GM12891 (cell line): ENCODE data around the gene ADGRB3.
A peak's percentile ranks its signal among the peaks of the same experiment; 100 is the strongest.
"Not testable (repeated sequence)": the region's sequence is repeated elsewhere in the genome, so short reads cannot be mapped to it uniquely, and the experiment has no call there.

Experiments used
- DNase-seq: peaks from one replicate; pipeline ENCODE4 v3.0.0; 2011; ENCODE audit warnings: low spot score; ENCODE audit not compliant: insufficient read length
- FAIRE-seq: peaks from 2 replicates; lab custom pipeline; 2011; peaks lifted over from hg19 to GRCh38; lab: Jason Lieb, UNC
- PAX5 ChIP-seq: IDR thresholded peaks from 2 replicates; pipeline ENCODE4 v1.6.1; 2011; ENCODE audit warnings: low read length, moderate library complexity, mild to moderate bottlenecking; ENCODE audit not compliant: insufficient read depth, severe bottlenecking
- POLR2A ChIP-seq: IDR thresholded peaks from 2 replicates; pipeline ENCODE4 v1.6.1; 2011; ENCODE audit warnings: low read depth, low read length, control low read depth
- POLR2AphosphoS5 ChIP-seq: IDR thresholded peaks from 2 replicates; pipeline ENCODE4 v1.6.1; 2011; ENCODE audit warnings: low read depth, low read length, control low read depth
- POU2F2 ChIP-seq: IDR thresholded peaks from 2 replicates; pipeline ENCODE4 v1.6.1; 2011; ENCODE audit warnings: low read depth, mild to moderate bottlenecking, control low read depth, low read length, moderate library complexity
- SPI1 ChIP-seq: IDR thresholded peaks from 2 replicates; pipeline ENCODE4 v1.6.1; 2011; ENCODE audit warnings: low read depth, low read length, control low read depth
- TAF1 ChIP-seq: IDR thresholded peaks from 2 replicates; pipeline ENCODE4 v1.6.1; 2011; ENCODE audit warnings: low read depth, low read length, control low read depth

Gene ADGRB3

GRCh38 chr6:68958327-68958726, 323.2 kb downstream of the ADGRB3 start:
- FAIRE-seq (no peak), DNase-seq (no peak)
- no peak for TF ChIP-seq PAX5
- TF ChIP-seq POLR2A = no peak
- TF ChIP-seq SPI1 = no peak
- no peak for TF ChIP-seq TAF1
- no peak for TF ChIP-seq POLR2AphosphoS5
- TF ChIP-seq POU2F2 = no peak

GRCh38 chr6:68967549-68968300, 332.6 kb downstream of the ADGRB3 start:
- TF ChIP-seq PAX5 (no peak), SPI1 (no peak), TAF1 (no peak), POU2F2 (no peak), POLR2AphosphoS5 (no peak), POLR2A (no peak)
- DNase-seq = peak; percentile 9
- FAIRE-seq = peak; percentile 89

- FAIRE-seq = no peak
- TF ChIP-seq TAF1 (no peak), SPI1 (no peak), POU2F2 (no peak), PAX5 (no peak), POLR2A (no peak), POLR2AphosphoS5 (no peak)
- no peak for DNase-seq
Measured at GRCh38 chr6:68968301-68968649, 333.2 kb downstream of the ADGRB3 start.

- DNase-seq = no peak
- TF ChIP-seq PAX5 (no peak), POLR2A (no peak), POU2F2 (no peak)
- no peak for FAIRE-seq
Measured at GRCh38 chr6:68973066-68973465, 338.0 kb downstream of the ADGRB3 start.

GRCh38 chr6:68975064-68975463, 340.0 kb downstream of the ADGRB3 start:
- FAIRE-seq = no peak
- TF ChIP-seq PAX5 = no peak
- no peak for TF ChIP-seq TAF1
- TF ChIP-seq POU2F2 = no peak
- no peak for TF ChIP-seq SPI1
- TF ChIP-seq POLR2A = no peak
- no peak for TF ChIP-seq POLR2AphosphoS5
- no peak for DNase-seq

GRCh38 chr6:68975816-68976215, 340.7 kb downstream of the ADGRB3 start:
- no peak for DNase-seq
- no peak for FAIRE-seq
- TF ChIP-seq PAX5 = no peak

GRCh38 chr6:68976260-68976659, 341.2 kb downstream of the ADGRB3 start:
- no peak for FAIRE-seq
- no peak for TF ChIP-seq POLR2A
- no peak for TF ChIP-seq SPI1
- no peak for TF ChIP-seq POU2F2
- TF ChIP-seq PAX5 = no peak
- TF ChIP-seq POLR2AphosphoS5 = no peak
- TF ChIP-seq TAF1 = no peak
- no peak for DNase-seq

GRCh38 chr6:68978411-68978810, 343.3 kb downstream of the ADGRB3 start:
- DNase-seq = no peak
- TF ChIP-seq POLR2AphosphoS5 (no peak), TAF1 (no peak), PAX5 (no peak), POLR2A (no peak), SPI1 (no peak), POU2F2 (no peak)
- FAIRE-seq = no peak

- FAIRE-seq, DNase-seq: not testable (repeated sequence)
Measured at GRCh38 chr6:68981668-68982067, 346.6 kb downstream of the ADGRB3 start.

GRCh38 chr6:68988698-68989097, 353.6 kb downstream of the ADGRB3 start:
- no peak for FAIRE-seq
- no peak for DNase-seq
- TF ChIP-seq SPI1 = no peak
- TF ChIP-seq POLR2AphosphoS5 = no peak
- no peak for TF ChIP-seq POU2F2
- TF ChIP-seq TAF1 = no peak
- TF ChIP-seq PAX5 = no peak
- TF ChIP-seq POLR2A = no peak

GRCh38 chr6:68990317-68990716, 355.2 kb downstream of the ADGRB3 start:
- TF ChIP-seq PAX5 = no peak
- no peak for TF ChIP-seq POLR2A
- TF ChIP-seq POLR2AphosphoS5 = no peak
- no peak for DNase-seq
- FAIRE-seq = no peak
